Measurements from ENCODE around the gene SLC47A2.

SLC47A2 gene

GRCh38 chr17:19730843-19731242 lies 14.5 kb upstream of the SLC47A2 start:
- DNase-seq (ENCODE audit: extremely low spot score, insufficient read length, low read depth) = no peak
- no peak for FAIRE-seq

GRCh38 chr17:19729900-19730299 lies 13.5 kb upstream of the SLC47A2 start:
- FAIRE-seq = no peak
- DNase-seq (ENCODE audit: extremely low spot score, insufficient read length, low read depth) = no peak

- no peak for DNase-seq (ENCODE audit: extremely low spot score, insufficient read length, low read depth)
- FAIRE-seq = no peak
These were observed 11.7 kb upstream of the SLC47A2 start for GRCh38 chr17:19728084-19728495.

- FAIRE-seq (no peak), DNase-seq (ENCODE audit: extremely low spot score, insufficient read length, low read depth) (no peak)
These were observed 11.2 kb upstream of the SLC47A2 start for GRCh38 chr17:19727501-19728078.

GRCh38 chr17:19726631-19727376 lies 10.4 kb upstream of the SLC47A2 start:
- DNase-seq (ENCODE audit: extremely low spot score, insufficient read length, low read depth) (no peak), FAIRE-seq (no peak)

GRCh38 chr17:19725486-19725885 lies 9.1 kb upstream of the SLC47A2 start:
- no peak for FAIRE-seq
- DNase-seq (ENCODE audit: extremely low spot score, insufficient read length, low read depth) = no peak

GRCh38 chr17:19724501-19725420 lies 8.4 kb upstream of the SLC47A2 start:
- no peak for DNase-seq (ENCODE audit: extremely low spot score, insufficient read length, low read depth)
- FAIRE-seq = no peak

- FAIRE-seq = no peak
- DNase-seq (ENCODE audit: extremely low spot score, insufficient read length, low read depth) = no peak
These were observed 7.6 kb upstream of the SLC47A2 start for GRCh38 chr17:19723964-19724363.

- FAIRE-seq (peak; percentile 29), DNase-seq (ENCODE audit: extremely low spot score, insufficient read length, low read depth) (no peak)
These were observed 4.4 kb upstream of the SLC47A2 start for GRCh38 chr17:19720631-19721426.

GRCh38 chr17:19720210-19720475 lies 3.8 kb upstream of the SLC47A2 start:
- FAIRE-seq (no peak), DNase-seq (ENCODE audit: extremely low spot score, insufficient read length, low read depth) (no peak)

- FAIRE-seq (no peak), DNase-seq (ENCODE audit: extremely low spot score, insufficient read length, low read depth) (no peak)
These were observed 3.2 kb upstream of the SLC47A2 start for GRCh38 chr17:19719355-19720209.

- DNase-seq (ENCODE audit: extremely low spot score, insufficient read length, low read depth) (no peak), FAIRE-seq (no peak)
These were observed 2.4 kb upstream of the SLC47A2 start for GRCh38 chr17:19718613-19719354.

GRCh38 chr17:19718041-19718612 lies 1.7 kb upstream of the SLC47A2 start:
- no peak for FAIRE-seq
- DNase-seq (ENCODE audit: extremely low spot score, insufficient read length, low read depth) = no peak

GRCh38 chr17:19717411-19717908 lies 1.1 kb upstream of the SLC47A2 start:
- FAIRE-seq (no peak), DNase-seq (ENCODE audit: extremely low spot score, insufficient read length, low read depth) (no peak)

- DNase-seq (ENCODE audit: extremely low spot score, insufficient read length, low read depth) (no peak), FAIRE-seq (no peak)
These were observed 612 bp upstream of the SLC47A2 start for GRCh38 chr17:19717031-19717360.

- no peak for DNase-seq (ENCODE audit: extremely low spot score, insufficient read length, low read depth)
- FAIRE-seq = no peak
These were observed 1.6 kb downstream of the SLC47A2 start for GRCh38 chr17:19714542-19715411.

- DNase-seq (ENCODE audit: extremely low spot score, insufficient read length, low read depth) (no peak), FAIRE-seq (no peak)
These were observed 2.5 kb downstream of the SLC47A2 start for GRCh38 chr17:19713901-19714361.

Data from GM18507 (cell line).